ENCODE data around the gene BIRC2. TPM values are rescaled to one million over a fixed set of nuclear protein-coding genes. Genes with fewer than 3 reads are reported as not detected.

Gene BIRC2
- total RNA-seq, 2 donors from 2014 or later: 27.3 to 60.9 TPM

DNA sequence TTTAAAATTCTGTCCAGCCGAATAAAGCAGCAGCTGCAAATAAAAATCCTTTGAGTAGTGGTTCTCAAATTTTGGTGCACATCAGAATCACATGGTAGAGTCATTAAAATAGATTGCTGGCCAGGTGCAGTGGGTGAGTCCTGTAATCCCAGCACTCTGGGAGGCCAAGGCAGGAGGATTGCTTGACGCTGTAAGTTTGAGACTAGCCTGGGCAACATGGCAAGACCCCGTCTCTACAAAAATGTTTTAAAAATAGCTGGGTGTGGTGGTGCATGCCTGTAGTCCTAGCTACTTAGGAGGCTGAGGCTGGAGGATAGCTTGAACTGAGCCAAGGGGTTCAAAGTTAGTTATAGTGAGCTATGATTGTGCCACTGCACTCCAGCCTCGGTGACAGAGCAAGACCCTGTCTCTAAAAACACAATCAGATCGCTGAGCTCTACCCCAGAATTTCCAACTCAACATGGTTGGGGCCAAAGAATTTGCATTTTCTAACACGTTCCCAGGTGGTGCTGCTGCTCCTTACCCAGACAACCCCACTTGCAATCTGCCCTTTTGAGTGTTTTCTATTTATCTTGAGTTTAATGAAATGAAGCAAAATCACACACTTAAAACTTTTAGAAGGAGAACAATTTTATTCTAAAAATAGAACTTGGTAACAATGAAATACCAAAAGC, 48.8 kb downstream of the BIRC2 start:
- H3K4me3 Mint-ChIP-seq: peak overlapping the region; percentile 29
- no peaks in the 10 kb centered on the region for H3K9me3 Mint-ChIP-seq
- no peak for ATAC-seq (replicated peaks)
- peaks cover 19% of the 10 kb centered on the region for H3K4me1 Mint-ChIP-seq
- no peak overlapping the region for H3K27ac Mint-ChIP-seq
- H3K36me3 Mint-ChIP-seq (ENCODE audit: low read depth): peaks cover 86% of the 10 kb centered on the region
- no peaks in the 10 kb centered on the region for H3K27me3 Mint-ChIP-seq

DNA sequence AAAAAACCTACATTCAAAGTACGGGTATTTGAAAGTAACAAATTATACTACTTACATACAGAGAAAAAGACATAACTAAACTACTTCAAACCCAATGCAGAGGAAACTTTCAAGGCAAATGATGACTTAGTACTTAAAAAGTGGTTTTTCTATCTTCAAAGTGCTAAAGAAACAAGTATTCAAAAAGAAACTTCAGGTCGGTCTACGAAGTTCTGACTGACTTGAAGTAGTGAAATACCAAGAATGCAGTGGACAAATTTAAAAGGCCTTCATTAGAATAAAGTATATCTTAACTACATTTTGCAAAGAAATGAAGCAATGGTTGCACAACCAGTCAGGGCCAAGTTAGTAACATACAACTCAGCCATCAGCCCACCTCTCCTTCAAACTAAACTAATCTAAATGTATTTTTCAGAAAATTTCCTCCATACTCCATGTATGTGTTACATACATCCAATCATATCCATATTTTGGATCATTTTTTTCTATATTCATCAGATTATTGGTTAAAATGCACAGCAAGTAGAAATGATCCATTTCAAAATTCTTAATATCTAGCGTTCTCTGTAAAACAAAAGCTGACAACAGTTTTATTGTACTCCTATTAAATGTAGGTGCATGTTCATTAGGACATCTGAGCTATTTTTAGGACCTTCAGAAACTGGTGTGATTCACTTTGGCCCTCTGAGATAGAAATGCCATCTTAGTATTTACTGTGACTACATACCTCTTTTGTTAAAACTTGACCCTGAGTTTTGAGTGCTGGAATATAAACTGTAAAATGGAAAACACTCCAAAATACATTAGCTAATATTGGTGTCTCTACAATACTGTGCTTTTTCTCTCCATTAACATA, 49.9 kb downstream of the BIRC2 start:
- H3K4me3 Mint-ChIP-seq: peak overlapping the region; percentile 29
- H3K27me3 Mint-ChIP-seq: no peaks in the 10 kb centered on the region
- peaks cover 94% of the 10 kb centered on the region for H3K36me3 Mint-ChIP-seq (ENCODE audit: low read depth)
- H3K4me1 Mint-ChIP-seq: peaks cover 21% of the 10 kb centered on the region
- peak; percentile 88 for ATAC-seq (replicated peaks)
- H3K27ac Mint-ChIP-seq: peak overlapping the region; percentile 58
- H3K9me3 Mint-ChIP-seq: no peaks in the 10 kb centered on the region

DNA sequence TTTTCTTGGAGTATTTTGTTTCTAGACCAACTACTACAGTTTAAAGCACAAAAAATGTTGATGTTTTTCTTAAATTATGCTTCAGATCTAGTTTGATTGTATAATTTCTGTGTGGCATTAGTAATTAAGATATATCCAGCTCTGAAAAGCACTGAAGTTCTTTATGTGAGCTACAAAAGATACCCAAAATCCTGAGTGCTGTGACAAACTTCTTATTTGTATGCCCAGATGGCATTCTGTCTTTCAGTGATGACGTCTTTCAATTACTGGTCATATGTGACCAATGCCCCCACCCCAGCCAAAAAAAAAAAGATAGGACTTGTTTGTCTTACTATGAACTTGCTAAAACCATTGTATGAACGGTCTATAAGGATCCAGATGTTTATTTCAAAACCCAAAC, 51.3 kb downstream of the BIRC2 start:
- H3K9me3 Mint-ChIP-seq: no peaks in the 10 kb centered on the region
- no peak overlapping the region for H3K27ac Mint-ChIP-seq
- H3K27me3 Mint-ChIP-seq: no peaks in the 10 kb centered on the region
- no peak overlapping the region for H3K4me3 Mint-ChIP-seq
- peaks cover 16% of the 10 kb centered on the region for H3K4me1 Mint-ChIP-seq
- peaks cover 94% of the 10 kb centered on the region for H3K36me3 Mint-ChIP-seq (ENCODE audit: low read depth)
- ATAC-seq (replicated peaks): no peak

DNA sequence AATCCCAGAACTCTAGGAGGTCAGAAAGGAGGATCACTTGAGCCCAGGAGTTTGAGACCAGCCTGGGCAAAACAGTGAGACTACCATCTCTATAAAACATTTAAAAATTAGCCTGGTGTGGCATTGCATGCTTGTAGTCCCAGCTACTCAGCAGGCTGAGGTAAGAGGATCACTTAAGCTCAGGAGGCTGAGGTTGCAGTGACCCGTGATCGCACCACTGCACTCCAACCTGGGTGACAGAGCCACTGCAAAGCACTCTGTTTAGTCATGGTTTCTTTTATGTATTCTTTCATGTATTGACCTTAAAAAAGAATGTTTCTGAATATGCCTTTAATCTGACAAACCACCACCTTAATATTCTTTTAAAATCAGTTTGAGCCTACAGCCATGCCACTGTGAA, 52.2 kb downstream of the BIRC2 start:
- Mint-ChIP-seq H3K36me3 (ENCODE audit: low read depth) (peaks cover 94% of the 10 kb centered on the region), H3K4me1 (peaks cover 21% of the 10 kb centered on the region), H3K9me3 (no peaks in the 10 kb centered on the region), H3K4me3 (no peak overlapping the region), H3K27ac (no peak overlapping the region), H3K27me3 (no peaks in the 10 kb centered on the region)
- no peak for ATAC-seq (replicated peaks)

DNA sequence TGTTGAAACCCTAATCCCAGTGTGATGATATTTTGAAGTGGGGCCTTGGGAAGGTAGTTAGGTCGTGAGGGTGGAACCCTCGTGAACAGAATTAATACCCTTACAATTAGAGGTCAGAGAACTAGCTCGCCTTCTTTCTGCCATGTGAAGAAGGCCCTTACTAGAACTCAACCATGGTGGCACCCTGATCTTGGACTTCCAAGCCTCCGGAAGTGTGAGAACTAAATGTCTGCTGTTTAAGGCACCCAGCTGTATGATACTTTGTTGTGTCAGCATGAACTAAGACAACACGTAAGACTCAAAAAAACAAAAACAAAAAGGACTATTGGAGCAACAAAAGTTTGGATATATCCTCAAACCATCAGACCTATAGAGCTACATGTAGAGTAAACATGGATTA, 53.6 kb downstream of the BIRC2 start:
- Mint-ChIP-seq H3K4me1 (peaks cover 23% of the 10 kb centered on the region), H3K36me3 (ENCODE audit: low read depth) (peaks cover 92% of the 10 kb centered on the region), H3K9me3 (no peaks in the 10 kb centered on the region), H3K4me3 (no peak overlapping the region), H3K27ac (peak overlapping the region; percentile 59), H3K27me3 (no peaks in the 10 kb centered on the region)
- no peak for ATAC-seq (replicated peaks)

DNA sequence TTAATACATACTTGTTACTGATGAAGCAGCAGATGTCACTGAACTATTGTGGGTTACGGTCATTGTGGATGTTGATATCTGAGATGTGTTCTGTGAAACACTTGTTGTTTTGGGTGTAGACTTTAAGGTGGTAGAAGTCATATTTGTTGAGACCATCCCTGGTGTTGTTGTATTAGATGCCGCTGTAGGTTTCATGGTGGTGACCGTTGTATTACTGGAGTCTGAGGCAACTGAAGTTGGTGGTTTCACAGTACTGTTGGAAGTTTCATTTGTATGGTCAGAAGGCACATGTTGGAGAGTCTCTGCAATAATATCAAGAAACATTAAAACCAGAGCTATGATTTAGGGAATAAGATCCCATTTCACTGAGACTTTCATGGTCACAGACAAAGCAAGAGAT, 54.9 kb downstream of the BIRC2 start:
- Mint-ChIP-seq H3K27ac (peak overlapping the region; percentile 32), H3K36me3 (ENCODE audit: low read depth) (peaks cover 92% of the 10 kb centered on the region), H3K9me3 (no peaks in the 10 kb centered on the region), H3K27me3 (no peaks in the 10 kb centered on the region), H3K4me3 (no peak overlapping the region), H3K4me1 (peaks cover 32% of the 10 kb centered on the region)
- no peak for ATAC-seq (replicated peaks)

DNA sequence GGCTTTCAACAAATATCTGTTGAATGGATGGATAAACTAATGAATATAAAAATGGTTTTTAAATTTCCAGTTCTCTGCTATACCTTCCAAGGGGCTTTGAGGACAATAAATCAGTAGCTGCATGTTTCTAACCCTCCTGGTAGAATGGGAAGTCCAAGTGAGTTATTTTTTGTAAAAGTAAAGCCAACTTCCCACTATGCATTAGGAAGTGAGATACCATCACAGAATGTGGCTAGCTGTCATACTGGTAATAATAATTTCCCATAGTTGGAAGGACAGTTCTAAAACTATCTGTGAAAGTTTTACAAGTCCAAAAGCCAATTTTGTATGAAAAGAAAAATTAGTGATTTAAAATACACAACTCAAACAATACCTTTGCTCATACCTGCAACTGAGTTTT, 55.5 kb downstream of the BIRC2 start:
- Mint-ChIP-seq H3K27me3 (no peaks in the 10 kb centered on the region), H3K27ac (peak overlapping the region; percentile 32), H3K4me3 (no peak overlapping the region), H3K9me3 (no peaks in the 10 kb centered on the region), H3K4me1 (peaks cover 33% of the 10 kb centered on the region), H3K36me3 (ENCODE audit: low read depth) (peaks cover 92% of the 10 kb centered on the region)
- no peak for ATAC-seq (replicated peaks)

DNA sequence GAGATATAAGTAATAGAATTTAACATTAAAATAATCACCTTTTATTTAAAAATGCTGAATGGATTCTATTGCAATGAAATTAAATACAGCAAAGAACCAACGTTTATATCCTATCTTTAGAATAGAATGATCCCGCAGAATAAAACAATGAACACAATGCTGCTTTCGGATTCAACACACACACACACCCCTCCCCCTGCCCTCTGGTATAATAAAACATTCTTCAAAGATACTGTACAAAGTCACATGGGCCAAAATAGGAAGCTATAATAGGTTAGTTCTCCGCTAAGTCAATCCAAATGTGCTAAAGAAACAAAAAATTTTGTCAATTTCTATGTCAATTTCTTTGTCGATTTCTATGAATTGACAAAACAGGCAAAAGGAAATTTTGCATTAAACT, 58.5 kb downstream of the BIRC2 start:
- Mint-ChIP-seq H3K36me3 (ENCODE audit: low read depth) (peaks cover 96% of the 10 kb centered on the region), H3K9me3 (no peaks in the 10 kb centered on the region), H3K4me1 (peaks cover 42% of the 10 kb centered on the region), H3K27me3 (no peaks in the 10 kb centered on the region), H3K27ac (no peak overlapping the region), H3K4me3 (no peak overlapping the region)
- ATAC-seq (replicated peaks): no peak

DNA sequence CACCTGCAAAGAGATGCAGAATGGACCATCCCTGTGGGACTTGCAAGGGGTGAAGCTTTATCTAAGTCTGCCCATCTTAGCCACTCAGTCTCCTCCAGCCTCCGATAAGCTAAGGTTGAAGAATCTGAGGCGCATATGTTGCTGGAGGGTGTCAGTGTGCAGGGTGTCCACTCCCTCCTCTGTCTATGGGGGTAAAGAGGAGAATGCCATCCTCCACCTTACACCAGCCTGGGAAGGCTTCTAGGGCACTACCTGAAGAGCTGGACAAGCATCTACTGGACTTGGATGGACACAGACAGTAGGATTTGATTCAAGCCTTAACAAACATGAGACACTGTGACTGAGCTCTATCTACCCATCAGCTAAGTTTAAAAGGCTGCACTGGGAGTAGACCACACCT, 59.1 kb downstream of the BIRC2 start:
- Mint-ChIP-seq H3K36me3 (ENCODE audit: low read depth) (peaks cover 94% of the 10 kb centered on the region), H3K4me1 (peaks cover 46% of the 10 kb centered on the region), H3K9me3 (no peaks in the 10 kb centered on the region), H3K27ac (peak overlapping the region; percentile 15), H3K4me3 (no peak overlapping the region), H3K27me3 (no peaks in the 10 kb centered on the region)
- ATAC-seq (replicated peaks): no peak

DNA sequence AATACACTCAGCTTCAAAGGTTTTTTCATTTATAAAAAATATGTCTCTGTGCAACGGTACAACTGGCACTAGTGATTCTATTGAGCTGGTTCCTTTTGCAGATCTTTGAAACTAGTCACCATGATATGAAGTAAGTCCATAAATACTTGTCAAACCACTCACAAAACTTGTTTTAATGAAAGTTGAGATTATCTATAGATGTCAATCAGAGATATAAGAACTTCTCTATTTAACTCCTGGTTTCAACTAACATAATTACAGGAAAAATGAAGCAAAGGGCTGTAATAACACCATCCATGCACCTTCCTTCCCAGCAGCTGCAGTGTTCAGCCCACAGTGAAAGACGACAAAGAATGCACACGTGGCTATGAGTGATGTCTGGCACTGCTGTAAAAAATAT, 60.9 kb downstream of the BIRC2 start:
- H3K27ac Mint-ChIP-seq: peak overlapping the region; percentile 80
- peak overlapping the region; percentile 48 for H3K4me3 Mint-ChIP-seq
- peaks cover 53% of the 10 kb centered on the region for H3K4me1 Mint-ChIP-seq
- ATAC-seq (replicated peaks): no peak
- no peaks in the 10 kb centered on the region for H3K9me3 Mint-ChIP-seq
- peaks cover 87% of the 10 kb centered on the region for H3K36me3 Mint-ChIP-seq (ENCODE audit: low read depth)
- no peaks in the 10 kb centered on the region for H3K27me3 Mint-ChIP-seq

DNA sequence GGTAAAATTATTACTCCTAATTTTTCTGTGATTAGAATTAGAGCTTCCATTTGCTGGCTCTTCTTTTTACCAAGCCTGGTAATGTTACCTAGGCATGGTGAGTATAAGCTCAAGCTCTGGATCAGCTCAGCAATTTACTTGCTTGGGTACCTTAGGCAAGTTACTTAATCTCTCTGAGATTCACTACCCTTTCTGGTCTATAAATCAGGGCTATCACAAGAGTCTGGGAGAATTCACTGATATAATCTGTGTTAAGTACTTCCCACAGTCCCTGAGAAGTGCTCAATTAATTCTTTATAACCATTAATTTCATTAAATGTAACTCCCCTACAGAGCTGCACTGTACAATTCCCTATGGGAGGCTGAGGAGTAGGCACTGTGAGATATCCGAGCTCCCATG, 61.3 kb downstream of the BIRC2 start:
- no peaks in the 10 kb centered on the region for H3K9me3 Mint-ChIP-seq
- H3K4me1 Mint-ChIP-seq: peaks cover 53% of the 10 kb centered on the region
- peak overlapping the region; percentile 80 for H3K27ac Mint-ChIP-seq
- peaks cover 83% of the 10 kb centered on the region for H3K36me3 Mint-ChIP-seq (ENCODE audit: low read depth)
- no peaks in the 10 kb centered on the region for H3K27me3 Mint-ChIP-seq
- no peak for ATAC-seq (replicated peaks)
- peak overlapping the region; percentile 48 for H3K4me3 Mint-ChIP-seq

DNA sequence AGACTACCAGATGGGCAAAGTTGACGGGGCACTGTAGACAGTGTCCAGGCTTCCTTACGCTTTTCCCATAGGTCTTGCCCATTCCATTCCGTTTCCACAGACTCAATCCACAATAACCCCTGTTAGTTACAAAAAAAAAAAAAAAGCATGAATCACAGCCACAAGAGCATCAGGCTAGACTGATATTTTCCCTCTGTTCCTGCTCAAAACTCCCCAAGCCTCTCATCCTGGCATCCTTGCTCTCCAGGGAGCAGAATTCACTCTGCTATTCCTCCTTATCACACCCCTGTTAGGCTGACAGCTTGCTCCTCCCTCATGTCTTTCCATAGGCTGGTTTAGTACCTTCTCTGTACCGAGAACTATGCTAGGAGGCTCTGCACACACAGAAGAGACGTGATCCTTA, 63.4 kb downstream of the BIRC2 start:
- Mint-ChIP-seq H3K27ac (no peak overlapping the region), H3K36me3 (ENCODE audit: low read depth) (peaks cover 77% of the 10 kb centered on the region), H3K4me1 (peaks cover 68% of the 10 kb centered on the region)

DNA sequence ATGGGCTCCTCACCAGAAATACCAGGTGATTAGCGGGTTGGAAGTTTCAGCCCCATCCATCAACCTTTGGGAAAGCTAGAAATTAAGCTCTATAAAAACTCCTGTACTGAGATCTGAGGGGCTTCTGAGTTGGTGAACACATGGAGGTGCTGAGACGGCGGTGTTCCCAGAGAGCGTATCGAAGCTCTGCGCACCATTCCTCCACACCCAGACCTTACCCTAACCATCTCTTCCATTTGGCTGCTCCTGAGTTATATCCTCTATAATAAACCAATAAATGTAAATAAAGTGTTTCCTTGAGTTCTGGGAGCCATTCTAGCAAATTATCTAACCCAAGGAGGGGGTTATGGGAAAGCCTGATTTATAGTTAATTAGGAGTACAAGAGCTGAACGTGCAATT, 64.1 kb downstream of the BIRC2 start:
- peak overlapping the region; percentile 8 for H3K4me3 Mint-ChIP-seq
- peaks cover 72% of the 10 kb centered on the region for H3K36me3 Mint-ChIP-seq (ENCODE audit: low read depth)
- H3K4me1 Mint-ChIP-seq: peaks cover 66% of the 10 kb centered on the region
- ATAC-seq (replicated peaks): no peak
- H3K9me3 Mint-ChIP-seq: peaks cover 6% of the 10 kb centered on the region
- H3K27me3 Mint-ChIP-seq: no peaks in the 10 kb centered on the region
- peak overlapping the region; percentile 52 for H3K27ac Mint-ChIP-seq

More for the DNA sequence above, 63.4 kb downstream of the BIRC2 start:
- Mint-ChIP-seq H3K27me3 (no peaks in the 10 kb centered on the region), H3K9me3 (peaks cover 6% of the 10 kb centered on the region), H3K4me3 (no peak overlapping the region)
- ATAC-seq (replicated peaks): no peak

DNA sequence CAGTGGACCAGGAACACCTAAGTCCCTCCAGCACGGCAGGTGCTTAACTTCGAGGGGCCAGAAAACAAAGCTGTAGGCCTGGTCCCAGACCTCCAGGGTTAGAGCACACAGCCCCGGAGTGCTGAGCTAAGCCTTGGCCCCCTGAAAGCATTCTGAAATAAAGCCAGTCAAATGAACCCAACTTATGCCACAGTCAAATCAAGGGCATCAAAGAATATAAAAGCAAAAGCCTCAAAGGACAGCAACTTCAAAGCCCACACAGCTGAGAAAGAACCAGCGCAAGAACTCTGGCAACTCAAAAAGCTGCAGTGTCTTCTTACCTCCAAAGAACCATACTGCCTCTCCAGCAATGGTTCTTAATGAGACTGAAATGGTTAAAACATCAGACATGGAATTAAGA, 66.5 kb downstream of the BIRC2 start:
- Mint-ChIP-seq H3K4me1 (peaks cover 68% of the 10 kb centered on the region), H3K4me3 (peak overlapping the region; percentile 65), H3K9me3 (peaks cover 6% of the 10 kb centered on the region), H3K36me3 (ENCODE audit: low read depth) (peaks cover 64% of the 10 kb centered on the region), H3K27me3 (no peaks in the 10 kb centered on the region), H3K27ac (peak overlapping the region; percentile 63)
- no peak for ATAC-seq (replicated peaks)

DNA sequence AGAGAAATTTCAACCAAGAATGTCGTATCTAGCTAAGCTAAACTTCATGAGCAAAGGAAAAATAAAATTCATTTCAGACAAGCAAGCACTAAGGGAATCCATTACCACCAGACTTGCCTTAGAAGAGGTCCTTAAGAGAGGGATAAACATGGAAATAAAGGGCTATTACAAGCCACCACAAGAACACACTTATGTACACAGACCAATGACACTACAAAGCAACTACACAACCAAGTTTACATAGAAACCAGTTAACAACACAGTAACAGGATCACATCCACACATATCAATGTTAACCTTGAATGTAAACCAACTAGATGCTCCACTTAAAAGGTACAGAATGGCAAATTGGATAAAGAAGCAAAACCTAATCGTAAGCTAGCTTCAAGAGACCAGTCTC, 67.5 kb downstream of the BIRC2 start:
- peaks cover 77% of the 10 kb centered on the region for H3K4me1 Mint-ChIP-seq
- H3K27ac Mint-ChIP-seq: peak overlapping the region; percentile 63
- peak overlapping the region; percentile 65 for H3K4me3 Mint-ChIP-seq
- ATAC-seq (replicated peaks): no peak
- H3K36me3 Mint-ChIP-seq (ENCODE audit: low read depth): peaks cover 63% of the 10 kb centered on the region
- H3K9me3 Mint-ChIP-seq: peaks cover 6% of the 10 kb centered on the region
- no peaks in the 10 kb centered on the region for H3K27me3 Mint-ChIP-seq
